HL-60/S4 treated with retinoic acid at 250 ng/mL for 4 days and 3 days (cell line): ENCODE measurements around the gene SCUBE3.

Experiments
- in situ Hi-C: fragments of 300-500 bp; cut with MboI; formaldehyde crosslinking; loops from 2 replicates; pipeline ENCODE4 v1.7.0; 2022; ENCODE audit warnings: low sequenced_read_pairs

The SCUBE3 gene

GRCh38 chr6:35213824-35214756 lies at the start of gene SCUBE3:
Gene SCUBE3 (plus strand): TSS chr6:35213956. CDS start chr6:35214419, 463 bp downstream.
- in situ Hi-C loops: no loop called here

DNA sequence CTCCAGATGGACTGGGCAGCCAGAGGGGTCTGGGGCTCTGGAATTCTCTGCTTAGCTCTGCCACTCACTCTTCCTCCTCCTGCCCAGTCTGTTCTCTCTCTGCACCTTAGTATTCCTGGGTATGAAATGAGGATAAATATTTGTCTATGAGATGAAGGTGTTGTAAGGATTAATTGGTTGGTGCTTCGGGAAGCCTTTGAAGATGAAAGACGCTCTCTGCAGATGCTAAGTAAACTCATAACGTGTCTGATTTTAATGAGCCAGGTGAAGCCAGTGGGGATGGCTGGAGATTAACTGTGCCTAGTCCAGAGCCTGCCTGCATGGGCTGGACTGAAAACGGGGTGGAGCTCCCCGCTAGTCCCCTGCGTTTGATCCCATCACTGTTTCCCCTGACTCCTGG lies 49.5 kb upstream of the SCUBE3 start:
- in situ Hi-C loops: no loop called here

DNA sequence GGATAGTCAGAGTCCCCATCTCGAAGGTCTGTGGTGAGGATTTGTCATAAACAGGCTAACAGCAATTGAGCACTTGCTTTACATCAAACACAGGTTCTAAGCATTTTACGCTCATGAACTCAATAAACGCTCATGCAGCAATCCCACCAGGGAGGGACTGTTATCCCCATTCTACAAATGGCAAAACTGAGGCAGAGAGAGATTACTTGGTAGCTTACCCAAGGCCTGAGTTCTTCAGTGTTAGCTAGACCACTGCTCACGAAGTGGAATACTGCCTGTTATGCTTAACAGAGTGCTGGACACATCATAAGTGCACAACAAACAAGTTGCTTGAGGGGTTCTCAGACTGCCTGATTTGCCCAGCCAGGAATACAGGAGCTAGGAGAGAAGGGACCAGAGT lies 48.9 kb upstream of the SCUBE3 start:
- in situ Hi-C loops: no loop called here

DNA sequence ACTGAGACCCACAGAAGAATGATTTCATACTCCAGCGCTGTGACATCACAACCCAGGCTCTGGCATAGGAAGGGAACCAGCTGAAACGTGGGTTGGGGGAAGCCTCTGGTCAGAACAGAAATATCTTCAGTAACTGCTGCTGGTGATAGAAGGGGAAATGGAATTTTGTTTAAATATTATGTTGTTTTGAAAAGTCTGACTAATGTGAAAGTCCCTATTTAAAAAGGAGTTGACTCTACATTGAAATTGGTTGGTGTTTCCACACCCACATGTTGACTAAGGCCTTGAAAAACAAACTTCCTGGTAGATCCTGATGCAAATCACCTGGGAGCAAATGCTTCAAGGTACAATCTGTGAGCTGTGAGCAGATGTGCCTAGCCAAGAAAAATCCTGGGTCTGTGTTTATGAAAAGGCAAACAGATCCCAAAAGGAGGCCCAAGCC lies 48.1 kb upstream of the SCUBE3 start:
- in situ Hi-C loops: no loop called here

DNA sequence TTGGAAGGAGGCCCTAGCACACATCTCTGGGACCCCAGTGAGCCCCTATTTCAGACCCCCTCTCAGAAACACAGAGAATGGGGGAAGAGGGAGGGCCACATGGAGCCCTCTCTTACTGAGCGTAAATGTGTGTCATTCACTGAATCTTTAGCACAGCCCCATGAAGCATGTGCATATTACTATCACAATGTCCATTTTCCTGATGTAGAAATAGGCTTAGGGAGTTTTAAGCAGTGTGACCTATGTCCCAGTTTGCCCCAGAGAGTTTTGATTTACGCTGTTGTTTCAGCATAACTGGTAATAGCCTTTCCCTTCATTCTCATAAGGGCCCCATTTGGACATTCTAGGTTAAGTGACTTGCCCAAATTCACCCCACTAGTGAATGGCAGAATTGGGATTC lies 47.6 kb upstream of the SCUBE3 start:
- in situ Hi-C loops: no loop called here

GRCh38 chr6:35166520-35166919 lies 47.2 kb upstream of the SCUBE3 start:
- in situ Hi-C loops: no loop called here

DNA sequence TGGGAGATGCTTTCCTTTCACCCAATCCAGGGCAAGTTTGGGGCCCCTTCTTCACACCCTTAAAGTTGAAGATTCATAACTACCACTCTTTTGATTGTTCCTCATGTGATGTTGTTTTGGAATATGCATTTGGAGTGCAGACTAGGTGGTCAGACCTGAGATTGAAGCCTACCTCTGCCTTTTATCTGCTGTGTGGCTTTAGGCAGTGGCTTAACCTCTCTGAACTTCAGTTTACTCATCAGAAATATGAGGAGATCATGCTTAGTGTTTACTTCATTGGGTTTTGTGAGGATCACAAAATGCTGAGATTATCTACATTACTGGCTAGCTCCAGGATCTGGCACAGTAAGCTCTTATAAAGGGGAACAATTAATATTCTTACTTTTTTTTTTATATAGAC lies 46.3 kb upstream of the SCUBE3 start:
- in situ Hi-C loops: no loop called here

DNA sequence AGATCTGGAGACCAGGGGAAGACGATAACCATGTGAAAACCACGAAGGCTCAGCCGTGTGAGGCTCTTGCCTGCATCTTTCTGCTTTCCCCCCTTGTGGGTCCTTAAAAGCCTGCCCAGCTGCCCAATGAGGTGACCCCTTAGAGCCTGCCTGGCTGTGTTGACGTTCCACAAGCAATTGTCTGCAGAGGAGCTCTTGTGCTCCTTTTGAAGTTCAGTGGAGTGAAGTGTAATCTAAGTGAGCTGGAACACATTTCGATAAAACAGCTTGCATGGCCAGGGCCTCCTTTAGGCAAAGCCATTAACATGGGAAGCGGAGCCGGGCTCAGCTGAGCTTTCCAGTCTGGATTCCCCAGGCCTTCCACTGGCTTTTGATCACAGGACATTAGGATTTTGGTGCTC lies 45.3 kb upstream of the SCUBE3 start:
- in situ Hi-C loops: no loop called here

DNA sequence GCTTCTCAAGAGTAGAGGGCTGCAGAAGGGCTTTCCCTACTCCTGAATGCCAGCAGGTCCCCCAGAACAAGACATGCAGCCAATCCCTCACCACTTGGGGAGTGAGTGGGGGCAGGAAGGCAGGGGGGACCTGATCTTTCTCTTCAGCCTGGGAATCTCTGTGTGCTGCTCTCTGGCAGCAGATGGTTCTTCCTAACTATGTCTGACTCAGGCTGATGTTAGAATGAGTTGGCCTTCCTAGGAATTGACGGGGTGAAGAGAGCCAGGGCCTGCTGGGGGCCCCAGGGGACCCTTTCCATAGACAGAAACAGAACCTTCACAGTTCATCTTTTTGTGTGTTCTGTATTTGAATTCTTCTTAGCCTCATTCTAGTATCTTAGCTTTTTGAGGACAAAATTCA lies 43.6 kb upstream of the SCUBE3 start:
- in situ Hi-C loops: no loop called here

GRCh38 chr6:35170891-35171290 lies 42.9 kb upstream of the SCUBE3 start:
- in situ Hi-C loops: no loop called here

- in situ Hi-C loops: no loop called here
Observed at GRCh38 chr6:35173044-35173426, 40.7 kb upstream of the SCUBE3 start.

- in situ Hi-C loops: no loop called here
Observed at GRCh38 chr6:35173427-35174087, 40.2 kb upstream of the SCUBE3 start.

- in situ Hi-C loops: no loop called here
Observed at GRCh38 chr6:35174088-35174434, 39.7 kb upstream of the SCUBE3 start.

DNA sequence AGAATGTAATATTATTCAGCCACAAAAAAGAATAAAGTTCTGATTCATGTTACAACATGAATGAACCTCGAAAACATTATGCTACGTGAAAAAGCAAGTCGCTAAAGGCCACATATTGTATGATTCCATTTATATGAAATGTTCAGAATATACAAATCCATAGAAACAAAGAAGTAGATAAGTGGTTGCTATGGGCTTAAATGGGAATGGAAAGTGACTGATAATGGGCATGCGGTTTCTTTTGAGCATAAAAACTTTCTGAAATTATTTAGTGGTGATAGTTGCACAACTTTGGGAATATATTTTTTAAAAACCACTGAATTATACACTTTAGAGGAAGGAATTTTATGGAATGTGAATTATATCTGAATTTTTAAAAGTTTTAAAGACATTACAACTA lies 39.3 kb upstream of the SCUBE3 start:
- in situ Hi-C loops: no loop called here

DNA sequence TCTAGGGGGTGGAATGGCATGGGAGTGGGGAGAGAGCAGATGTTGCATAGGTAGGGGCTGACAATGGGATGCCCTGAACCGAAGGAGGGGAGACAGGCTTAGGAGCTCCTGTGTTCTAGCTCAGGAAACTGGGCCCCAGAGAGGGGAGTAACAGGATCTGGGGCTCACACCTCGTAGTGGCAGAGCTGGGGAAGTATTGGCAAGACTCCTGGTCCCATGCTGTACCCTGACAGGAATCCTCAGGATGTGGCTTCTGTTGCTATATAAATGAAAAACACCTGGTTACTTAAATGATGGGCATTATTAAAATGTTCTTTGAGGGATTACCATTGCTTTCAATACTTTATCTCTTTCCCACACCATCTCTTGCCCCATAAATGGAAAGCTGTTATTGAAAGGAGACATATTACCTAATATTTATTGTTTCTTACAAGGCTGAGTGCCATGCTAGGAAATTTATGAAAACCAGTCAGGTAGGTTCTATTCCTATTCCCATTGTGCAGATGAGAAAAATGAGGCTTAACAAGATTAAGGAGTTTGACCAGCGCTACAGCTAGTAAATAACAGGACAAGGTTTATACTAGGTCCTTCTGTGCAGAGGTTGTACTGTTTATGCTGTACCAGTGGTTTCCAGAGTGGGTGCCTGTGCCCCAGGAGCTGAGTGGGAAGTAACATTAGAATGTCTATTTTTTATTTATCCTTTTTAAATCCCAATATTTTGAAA lies 37.3 kb upstream of the SCUBE3 start:
- in situ Hi-C loops: no loop called here

DNA sequence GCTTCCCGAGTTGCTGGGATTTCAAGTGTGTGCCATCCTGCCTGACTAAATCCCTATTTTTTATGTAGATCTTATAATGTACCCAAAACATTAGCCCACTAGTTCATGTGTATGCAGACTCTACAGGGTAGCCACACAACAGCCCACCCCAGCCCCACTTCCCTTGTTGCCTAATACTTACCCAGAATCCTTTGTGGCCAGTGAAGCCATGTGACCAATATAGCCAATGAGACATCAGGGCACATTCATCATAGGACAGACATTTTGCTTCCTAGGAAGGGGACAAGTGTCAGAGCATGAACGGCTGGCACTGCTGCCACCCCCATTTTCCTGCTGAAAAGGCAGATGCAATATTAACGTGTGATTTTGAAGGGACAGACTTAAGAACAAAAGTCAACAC lies 36.6 kb upstream of the SCUBE3 start:
- in situ Hi-C loops: no loop called here

DNA sequence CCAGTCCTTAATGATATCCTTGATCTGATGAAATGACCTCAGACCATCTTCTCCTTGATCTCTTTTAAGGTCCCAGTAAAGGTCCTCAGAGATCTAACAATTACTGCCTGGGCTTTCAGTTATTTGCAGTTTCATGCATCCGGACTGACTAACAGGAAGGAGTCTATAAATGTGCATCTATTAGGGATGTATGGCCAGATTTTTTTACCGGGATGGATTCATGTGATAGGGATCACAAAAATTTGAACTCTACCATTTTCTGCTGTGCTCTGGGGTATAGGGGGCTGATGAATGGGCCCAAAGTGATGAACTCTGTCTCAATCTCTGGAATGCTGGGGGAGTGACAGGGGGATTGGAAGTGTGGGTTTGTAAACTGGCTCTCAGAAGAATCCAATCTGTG lies 36.2 kb upstream of the SCUBE3 start:
- in situ Hi-C loops: no loop called here

DNA sequence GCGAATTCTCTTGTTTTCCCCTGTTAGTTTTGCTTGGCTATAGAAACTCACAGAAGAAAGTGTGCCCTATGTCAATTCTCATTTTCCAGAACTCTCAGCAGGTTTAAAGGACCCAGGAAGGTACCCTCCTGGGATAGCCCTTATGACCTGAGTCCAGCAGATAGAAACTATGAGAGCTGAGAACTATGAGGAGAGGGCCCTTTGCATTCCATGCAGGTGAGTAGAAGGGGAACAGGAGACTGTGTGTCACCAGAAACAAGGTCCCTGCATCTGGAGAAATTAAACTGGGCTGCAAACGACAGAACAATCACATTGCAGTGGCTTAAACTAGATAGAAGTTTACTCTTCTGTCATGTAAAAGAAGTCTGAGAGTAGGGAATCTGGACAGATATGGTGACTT lies 35.7 kb upstream of the SCUBE3 start:
- in situ Hi-C loops: no loop called here

GRCh38 chr6:35178932-35179832 lies 34.6 kb upstream of the SCUBE3 start:
- in situ Hi-C loops: no loop called here

DNA sequence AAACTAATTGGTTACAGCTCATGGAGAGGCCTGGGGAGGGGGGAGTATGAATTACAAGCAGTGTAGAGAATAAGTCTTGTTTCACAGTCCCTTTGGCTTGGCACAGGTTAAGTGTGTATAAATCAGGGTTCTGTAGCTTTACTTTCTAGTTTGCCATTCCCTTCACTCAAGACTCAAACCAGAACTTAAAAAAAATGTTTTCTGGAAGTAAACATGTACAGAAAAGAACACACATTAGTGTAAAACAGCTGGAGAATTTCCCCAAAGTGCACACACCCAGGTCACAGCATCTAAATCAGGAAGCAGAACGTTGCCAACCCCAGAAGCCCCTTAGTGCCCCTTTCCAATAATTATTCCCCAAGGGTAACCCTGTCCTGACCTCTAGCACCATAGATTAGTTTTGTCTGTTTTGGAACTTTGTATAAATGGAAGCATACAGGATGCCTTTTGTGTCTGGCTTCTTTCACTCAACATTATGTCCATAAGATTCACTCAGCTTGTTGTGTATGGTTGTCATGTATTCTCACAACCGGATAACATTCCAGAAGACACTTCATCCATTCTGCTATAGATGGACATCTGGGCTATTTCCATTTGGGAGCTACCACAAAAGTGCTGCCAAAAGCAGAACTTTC lies 33.7 kb upstream of the SCUBE3 start:
- in situ Hi-C loops: no loop called here
